IPS DF 6.9 (cell line): ENCODE results near the gene GRM3.

Experiments used
- DNase-seq: peaks from one replicate; pipeline ENCODE4 v3.0.0-alpha.2; 2013; ENCODE audit warnings: low read depth, low spot score
- H3K27ac ChIP-seq: one replicate; pipeline ENCODE4 v1.5.1; 2013; ENCODE audit warnings: low read length, control low read depth
- H3K27me3 ChIP-seq: 2 replicates; pipeline ENCODE4 v1.6.1; 2013; ENCODE audit warnings: mild to moderate bottlenecking, low read length; ENCODE audit not compliant: control insufficient read depth, insufficient read depth
- H3K36me3 ChIP-seq: 2 replicates; pipeline ENCODE4 v1.6.1; 2013; ENCODE audit warnings: low read length; ENCODE audit not compliant: control insufficient read depth, insufficient read depth
- H3K4me1 ChIP-seq: 2 replicates; pipeline ENCODE4 v1.6.1; 2013; ENCODE audit warnings: low read length; ENCODE audit not compliant: control insufficient read depth, insufficient read depth
- H3K4me3 ChIP-seq: 2 replicates; pipeline ENCODE4 v1.5.1; 2013; ENCODE audit warnings: mild to moderate bottlenecking, low read length
- H3K9me3 ChIP-seq: 2 replicates; pipeline ENCODE4 v1.6.1; 2013; ENCODE audit warnings: low read length, inconsistent platforms; ENCODE audit not compliant: control insufficient read depth, insufficient read depth
- WGBS: extraction: QIAGEN DNeasy Blood & Tissue Kit; methylation state at CpG from one replicate; pipeline ENCODE4 v1.1.7; 2013; ENCODE audit warnings: mixed read lengths, missing lambda C conversion rate; ENCODE audit not compliant: insufficient read length, insufficient coverage; 5-methylcytosine and 5-hydroxymethylcytosine counted together

Gene GRM3

DNA sequence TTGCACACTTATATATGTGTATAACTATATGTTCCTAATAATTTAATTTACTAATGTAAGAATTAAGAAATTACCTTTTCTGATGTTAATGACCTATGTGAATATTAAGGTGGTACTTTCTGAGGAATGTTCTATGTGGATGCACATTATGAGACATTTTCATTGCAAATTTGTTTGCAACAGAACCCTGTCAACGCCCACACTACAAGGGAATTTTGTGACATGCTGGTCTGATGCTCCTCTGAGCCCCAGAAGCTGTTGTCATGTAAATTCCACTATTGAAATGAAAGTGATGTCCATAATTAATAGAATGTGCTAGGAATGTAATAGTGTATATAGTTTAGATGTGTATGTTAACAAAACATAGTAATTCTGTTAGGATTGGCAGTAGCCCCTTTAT is 4.5 kb downstream of the GRM3 start:
- Histone ChIP-seq H3K36me3 (no peaks in the 10 kb centered on the region), H3K9me3 (no peaks in the 10 kb centered on the region), H3K4me1 (no peaks in the 10 kb centered on the region), H3K4me3 (no peak overlapping the region), H3K27me3 (peaks cover 4% of the 10 kb centered on the region; the same call in 1 of the 2 replicates), H3K27ac (no peak overlapping the region)
- WGBS: no CpG with 5 or more reads among the region's 1 CpG
- no peak for DNase-seq

DNA sequence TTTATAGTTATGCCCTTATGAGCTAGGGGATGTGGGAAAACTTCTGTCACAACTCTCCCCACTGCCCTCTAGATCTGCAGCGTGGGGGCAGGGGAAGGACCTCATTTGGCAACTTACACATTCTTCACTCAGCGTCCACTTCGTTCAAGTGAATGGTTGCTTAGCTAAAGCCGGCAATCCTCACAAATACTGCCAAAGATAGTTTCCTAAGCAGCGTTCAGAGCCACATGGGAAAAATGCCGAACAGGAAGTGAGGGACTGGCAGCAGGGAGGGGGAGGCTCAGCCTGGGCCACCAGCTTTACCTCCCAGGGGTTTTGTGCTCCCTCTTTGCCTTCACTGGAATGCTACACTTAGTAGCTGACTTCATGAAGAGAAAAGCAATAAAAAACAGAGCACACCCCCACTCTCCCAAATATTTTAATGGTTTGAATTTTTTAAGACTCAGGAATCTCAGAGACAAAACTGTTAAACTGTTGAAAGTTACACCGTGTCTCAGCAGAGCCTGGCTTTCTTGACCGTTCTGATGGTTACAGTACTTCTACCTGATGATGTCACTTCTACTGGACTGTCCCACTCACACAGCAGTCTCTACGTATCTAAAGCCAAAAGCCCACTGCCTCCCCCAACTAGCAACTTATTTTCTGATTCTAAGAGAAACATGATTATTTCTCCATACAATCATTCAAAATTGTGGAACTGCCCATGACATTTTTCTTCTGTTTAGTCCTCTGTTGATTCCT is 10.4 kb downstream of the GRM3 start:
- Histone ChIP-seq H3K9me3 (no peaks in the 10 kb centered on the region), H3K4me3 (no peak overlapping the region), H3K27ac (no peak overlapping the region), H3K27me3 (no peaks in the 10 kb centered on the region), H3K36me3 (no peaks in the 10 kb centered on the region), H3K4me1 (no peaks in the 10 kb centered on the region)
- WGBS: no CpG with 5 or more reads among the region's 9 CpGs
- no peak for DNase-seq

DNA sequence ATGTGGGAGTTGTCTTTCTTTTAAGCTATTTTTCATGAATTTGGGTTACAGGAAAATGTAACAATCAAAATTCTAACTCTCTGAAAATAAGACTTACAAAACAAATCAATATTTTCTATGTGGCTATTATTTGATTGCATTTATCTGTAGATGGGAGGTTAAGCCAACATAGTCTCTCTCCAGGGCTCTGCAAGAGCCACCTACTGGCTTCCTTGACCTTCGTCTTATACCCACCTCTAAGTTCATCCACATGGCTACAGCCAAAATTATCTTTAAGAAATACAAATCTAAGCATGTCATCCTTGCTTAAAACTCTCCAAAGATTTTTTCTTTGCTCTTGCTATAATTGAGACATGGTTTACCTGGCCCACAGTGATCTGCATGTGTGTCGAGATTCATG is 14.2 kb downstream of the GRM3 start:
- no CpG with 5 or more reads among the region's 2 CpGs for WGBS
- Histone ChIP-seq H3K9me3 (no peaks in the 10 kb centered on the region), H3K27ac (no peak overlapping the region)

DNA sequence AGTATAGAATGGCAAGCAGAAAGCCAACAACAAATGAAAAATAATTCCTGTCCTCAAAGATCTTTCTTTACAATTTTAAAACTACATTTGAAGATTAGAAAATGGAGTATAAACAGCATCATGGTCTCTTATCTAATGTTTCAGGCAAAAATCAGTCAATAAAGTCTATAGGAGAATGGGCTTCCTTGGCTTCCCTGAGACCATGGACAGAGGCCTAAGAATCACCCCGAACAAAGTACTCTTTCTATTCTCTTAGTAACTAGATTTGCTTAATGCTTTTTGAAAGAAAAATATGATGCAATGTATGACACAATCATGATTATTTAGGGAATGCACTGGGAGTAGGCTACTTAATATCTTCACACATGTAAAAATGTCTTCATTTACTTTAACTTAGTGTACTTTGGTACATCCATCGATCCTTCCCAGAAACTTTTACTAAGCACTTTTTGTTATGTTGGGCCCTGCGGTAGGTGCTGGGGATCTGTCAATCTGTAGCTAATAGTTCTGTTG is 17.3 kb downstream of the GRM3 start:
- H3K4me1 ChIP-seq: no peaks in the 10 kb centered on the region
- no CpG with 5 or more reads among the region's 3 CpGs for WGBS

More for the DNA sequence above, 14.2 kb downstream of the GRM3 start:
- no peak for DNase-seq
- Histone ChIP-seq H3K36me3 (no peaks in the 10 kb centered on the region), H3K27me3 (no peaks in the 10 kb centered on the region), H3K4me1 (no peaks in the 10 kb centered on the region), H3K4me3 (no peak overlapping the region)

DNA sequence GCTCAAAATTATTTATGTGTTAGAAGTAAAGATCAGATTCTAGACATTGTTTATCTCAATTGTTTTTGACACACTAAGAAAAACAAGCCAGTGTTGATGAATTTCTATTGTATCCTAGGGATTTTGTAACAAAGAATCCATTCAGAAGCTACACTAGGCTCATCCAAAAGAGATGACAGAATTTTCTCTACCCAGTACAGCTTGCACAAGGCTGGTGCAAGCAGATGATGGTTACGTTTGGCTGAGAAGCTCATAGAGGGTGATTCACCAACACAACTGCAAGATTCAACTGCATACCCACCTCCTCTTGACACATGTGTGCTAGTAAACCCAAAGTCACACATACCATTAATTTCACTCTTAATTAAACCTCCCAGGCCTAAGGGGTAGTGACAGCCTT is 20.8 kb downstream of the GRM3 start:
- H3K27ac ChIP-seq: no peak overlapping the region
- H3K36me3 ChIP-seq: no peaks in the 10 kb centered on the region
- no peaks in the 10 kb centered on the region for H3K9me3 ChIP-seq
- no CpG with 5 or more reads among the region's 1 CpG for WGBS
- H3K4me1 ChIP-seq: peaks cover 3% of the 10 kb centered on the region; the same call in 1 of the 2 replicates
- H3K4me3 ChIP-seq: no peak overlapping the region
- no peak for DNase-seq
- no peaks in the 10 kb centered on the region for H3K27me3 ChIP-seq

More for the DNA sequence above, 17.3 kb downstream of the GRM3 start:
- no peak overlapping the region for H3K27ac ChIP-seq
- H3K9me3 ChIP-seq: no peaks in the 10 kb centered on the region
- DNase-seq: no peak
- H3K27me3 ChIP-seq: no peaks in the 10 kb centered on the region
- no peaks in the 10 kb centered on the region for H3K36me3 ChIP-seq
- H3K4me3 ChIP-seq: no peak overlapping the region

DNA sequence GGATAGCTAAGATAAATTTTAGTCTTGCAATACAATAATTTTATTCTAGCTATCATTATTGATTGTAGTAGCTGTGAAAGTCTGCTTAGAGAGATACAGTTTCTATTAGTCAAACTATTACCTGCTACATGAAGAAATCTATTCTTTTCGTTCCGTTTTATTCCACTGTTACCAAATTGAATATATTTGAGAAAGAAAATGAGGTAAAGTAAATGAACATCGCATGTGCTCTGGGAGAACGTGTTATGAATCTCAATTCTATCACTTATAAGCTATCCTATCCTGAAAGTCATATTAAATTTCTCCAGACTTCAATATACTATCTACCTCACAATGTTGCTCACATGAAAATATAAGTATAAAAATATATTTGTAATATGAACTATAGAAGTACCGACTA is 21.3 kb downstream of the GRM3 start:
- Histone ChIP-seq H3K27ac (no peak overlapping the region), H3K4me1 (peaks cover 3% of the 10 kb centered on the region; the same call in 1 of the 2 replicates), H3K27me3 (no peaks in the 10 kb centered on the region), H3K4me3 (no peak overlapping the region), H3K36me3 (no peaks in the 10 kb centered on the region), H3K9me3 (no peaks in the 10 kb centered on the region)
- no CpG with 5 or more reads among the region's 5 CpGs for WGBS
- no peak for DNase-seq

DNA sequence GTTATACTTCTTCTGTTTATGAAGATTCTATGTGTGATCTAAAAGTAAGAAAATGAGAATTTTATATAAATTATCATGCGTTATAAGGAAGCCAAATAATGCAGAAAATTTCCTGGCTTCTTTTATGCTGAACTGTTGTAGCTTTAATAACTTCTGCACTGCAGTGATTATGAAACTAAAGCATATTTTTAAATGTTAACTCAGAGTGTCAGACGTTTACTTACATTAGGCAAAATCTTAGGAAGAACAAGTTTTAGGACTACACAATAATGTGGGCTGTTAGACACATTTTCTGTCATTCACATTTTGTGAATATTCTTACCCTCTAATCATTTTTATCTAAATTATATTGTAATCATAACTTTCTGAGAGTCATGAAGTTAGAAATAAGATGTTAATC is 22.0 kb downstream of the GRM3 start:
- Histone ChIP-seq H3K4me3 (no peak overlapping the region), H3K9me3 (no peaks in the 10 kb centered on the region), H3K27ac (no peak overlapping the region), H3K4me1 (peaks cover 3% of the 10 kb centered on the region; the same call in 1 of the 2 replicates), H3K36me3 (no peaks in the 10 kb centered on the region), H3K27me3 (no peaks in the 10 kb centered on the region)
- DNase-seq: no peak
- no CpG with 5 or more reads among the region's 2 CpGs for WGBS

DNA sequence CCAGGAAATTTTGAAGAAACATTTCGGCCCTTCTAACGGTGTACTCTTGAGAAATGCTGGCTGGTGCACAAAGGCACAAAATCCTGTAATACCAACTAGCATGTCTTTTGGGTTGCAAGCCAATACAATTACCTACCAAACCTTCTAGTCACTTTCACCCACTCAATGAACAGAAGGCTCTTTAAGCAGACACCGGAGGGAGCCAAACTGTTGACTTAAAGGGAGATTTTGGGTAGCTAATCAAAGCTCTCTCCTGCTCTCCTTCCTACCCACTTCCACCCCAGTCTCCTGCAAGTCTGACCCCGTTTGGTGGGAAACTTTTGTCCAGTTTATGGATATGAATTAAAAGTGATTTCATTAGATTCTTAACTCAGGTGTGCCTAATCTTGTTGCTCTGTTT is 24.0 kb downstream of the GRM3 start:
- H3K27ac ChIP-seq: no peak overlapping the region
- no peak overlapping the region for H3K4me3 ChIP-seq
- WGBS: no CpG with 5 or more reads among the region's 4 CpGs
- no peaks in the 10 kb centered on the region for H3K27me3 ChIP-seq
- peaks cover 3% of the 10 kb centered on the region; the same call in 1 of the 2 replicates for H3K4me1 ChIP-seq
- no peaks in the 10 kb centered on the region for H3K9me3 ChIP-seq
- DNase-seq: no peak
- no peaks in the 10 kb centered on the region for H3K36me3 ChIP-seq

DNA sequence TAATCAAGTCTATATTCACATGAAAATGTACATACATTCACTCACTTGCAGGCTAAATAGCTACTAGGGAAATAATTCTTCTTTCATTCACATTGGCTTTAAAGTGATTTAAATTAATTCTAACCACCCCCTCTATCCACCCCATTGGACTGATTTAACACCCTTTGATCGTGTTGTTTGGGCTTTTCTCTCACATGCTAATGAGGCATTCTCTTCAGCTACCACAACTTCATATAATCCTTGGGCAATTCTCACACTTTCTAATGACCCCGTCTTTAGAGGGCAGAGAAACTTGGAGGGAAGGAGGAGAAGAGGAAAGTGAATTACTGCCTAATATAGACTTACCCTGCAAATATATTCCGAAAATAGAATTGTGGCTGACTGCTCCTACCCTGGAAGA is 24.6 kb downstream of the GRM3 start:
- Histone ChIP-seq H3K27ac (no peak overlapping the region), H3K4me3 (no peak overlapping the region), H3K4me1 (peaks cover 3% of the 10 kb centered on the region; the same call in 1 of the 2 replicates), H3K27me3 (no peaks in the 10 kb centered on the region), H3K36me3 (no peaks in the 10 kb centered on the region), H3K9me3 (no peaks in the 10 kb centered on the region)
- no peak for DNase-seq
- no CpG with 5 or more reads among the region's 3 CpGs for WGBS

DNA sequence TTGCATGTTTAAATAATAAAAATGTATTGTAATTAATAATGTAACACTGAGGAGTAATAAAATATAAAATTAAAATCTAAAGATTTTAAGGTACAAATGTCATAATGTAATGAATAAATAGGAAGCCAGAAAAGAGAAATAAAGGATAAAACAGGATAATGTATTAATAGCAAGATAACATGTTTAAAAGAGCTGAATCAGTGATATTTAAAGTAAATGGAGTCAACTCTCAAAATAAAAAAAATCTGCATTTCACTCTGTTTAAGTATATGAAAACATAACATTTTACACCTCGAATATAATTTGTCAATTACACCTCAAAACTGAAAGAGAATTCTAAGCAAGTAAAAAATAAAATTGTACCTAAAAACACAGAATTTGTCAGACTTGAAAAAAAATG is 44.1 kb downstream of the GRM3 start:
- no peak overlapping the region for H3K4me3 ChIP-seq
- no peak for DNase-seq
- no CpG with 5 or more reads among the region's 1 CpG for WGBS
- H3K4me1 ChIP-seq: no peaks in the 10 kb centered on the region
- no peaks in the 10 kb centered on the region for H3K9me3 ChIP-seq
- H3K27ac ChIP-seq: no peak overlapping the region
- no peaks in the 10 kb centered on the region for H3K36me3 ChIP-seq
- H3K27me3 ChIP-seq: no peaks in the 10 kb centered on the region

DNA sequence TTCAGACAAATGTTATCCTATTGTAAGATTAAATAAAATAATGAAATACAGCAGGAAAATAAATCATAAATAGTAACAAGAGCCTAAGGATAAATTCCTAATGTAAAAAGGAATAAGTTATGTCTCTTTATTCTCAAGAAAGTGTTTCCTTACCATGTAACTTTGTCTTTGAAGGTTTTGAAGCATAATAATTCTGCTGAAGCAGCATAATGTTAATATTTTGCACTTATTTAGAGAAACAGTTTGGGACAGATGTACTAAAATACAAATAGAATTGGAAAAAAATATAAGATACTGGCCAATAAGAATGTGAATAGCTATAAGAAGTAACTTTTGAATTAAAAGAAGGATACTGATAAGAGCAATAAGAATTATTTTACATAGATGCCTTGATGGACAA is 45.7 kb downstream of the GRM3 start:
- DNase-seq: no peak
- no peaks in the 10 kb centered on the region for H3K4me1 ChIP-seq
- H3K36me3 ChIP-seq: no peaks in the 10 kb centered on the region
- no peak overlapping the region for H3K4me3 ChIP-seq
- H3K27me3 ChIP-seq: no peaks in the 10 kb centered on the region
- H3K27ac ChIP-seq: no peak overlapping the region
- no peaks in the 10 kb centered on the region for H3K9me3 ChIP-seq
